ENCODE measurements around the gene GFOD1.

Gene GFOD1

DNA sequence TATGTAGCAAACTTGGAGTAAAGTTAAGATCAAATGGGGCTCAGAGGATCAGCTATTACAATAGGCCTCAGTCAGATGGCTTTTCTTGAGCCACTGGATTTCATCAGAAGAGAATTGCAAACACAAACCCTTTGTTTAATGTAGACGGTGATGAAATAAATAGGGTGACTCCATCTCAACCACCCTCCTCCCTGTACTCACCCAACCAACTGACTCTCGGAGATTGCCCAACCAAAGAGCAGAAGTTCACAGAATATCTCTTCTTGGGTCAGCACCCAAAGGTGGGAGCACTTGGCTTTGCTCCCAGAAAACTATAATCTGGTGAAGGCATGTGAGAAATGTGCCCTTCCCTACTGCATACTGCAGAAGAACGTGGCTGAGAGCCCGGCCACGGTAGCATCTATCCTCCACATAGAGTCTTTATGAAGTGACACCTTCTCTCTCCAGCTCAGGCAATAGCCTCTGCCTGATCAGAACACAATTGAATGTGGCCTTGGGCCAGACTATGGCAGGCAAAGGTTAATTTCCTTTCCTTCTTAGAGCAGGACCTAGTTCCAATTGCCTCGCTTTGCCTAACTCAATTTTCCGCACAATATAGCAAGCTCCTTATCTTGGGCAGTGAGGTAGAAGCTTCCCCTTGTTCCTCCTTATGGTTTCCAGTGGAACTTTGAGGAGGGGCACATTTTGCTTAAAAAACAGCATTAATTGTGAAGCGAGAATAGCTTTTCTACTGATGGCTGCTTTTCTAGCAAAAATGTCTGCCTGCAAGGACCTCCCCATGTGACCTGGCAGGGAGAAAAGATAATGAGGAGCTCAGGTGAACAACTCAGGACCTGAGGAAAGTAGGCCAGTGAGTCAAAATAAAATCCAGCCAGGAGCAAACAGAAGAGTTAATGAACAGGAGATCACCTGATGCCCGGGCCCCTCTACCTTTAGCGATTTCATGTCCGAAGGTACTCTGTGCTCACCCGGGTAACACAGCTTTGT, 79.4 kb downstream of the GFOD1 start:
- Histone ChIP-seq H3K4me3 (ENCODE audit: low read depth, low read length) (no peak overlapping the region), H3K27ac (ENCODE audit: low read depth, low read length) (no peak overlapping the region), H3K9me3 (ENCODE audit: control insufficient read depth, insufficient read depth, low read depth, low read length) (no peaks in the 10 kb centered on the region), H3K4me1 (ENCODE audit: control insufficient read depth, insufficient read depth, low read length) (peaks cover 13% of the 10 kb centered on the region; the same call in 1 of the 2 replicates), H3K36me3 (ENCODE audit: control insufficient read depth, insufficient read depth, low read length) (no peaks in the 10 kb centered on the region), H3K9ac (ENCODE audit: low read length) (no peak overlapping the region), H3K27me3 (ENCODE audit: control insufficient read depth, insufficient read depth, low read length) (no peaks in the 10 kb centered on the region)

- Histone ChIP-seq H3K9me3 (ENCODE audit: control insufficient read depth, insufficient read depth, low read depth, low read length) (no peaks in the 10 kb centered on the region), H3K27me3 (ENCODE audit: control insufficient read depth, insufficient read depth, low read length) (no peaks in the 10 kb centered on the region), H3K9ac (ENCODE audit: low read length) (no peak overlapping the region), H3K27ac (ENCODE audit: low read depth, low read length) (no peak overlapping the region), H3K4me3 (ENCODE audit: low read depth, low read length) (no peak overlapping the region), H3K36me3 (ENCODE audit: control insufficient read depth, insufficient read depth, low read length) (no peaks in the 10 kb centered on the region), H3K4me1 (ENCODE audit: control insufficient read depth, insufficient read depth, low read length) (peaks cover 7% of the 10 kb centered on the region; the same call in 1 of the 2 replicates)
Measured at GRCh38 chr6:13407368-13407708, 80.1 kb downstream of the GFOD1 start.

- Histone ChIP-seq H3K9me3 (ENCODE audit: control insufficient read depth, insufficient read depth, low read depth, low read length) (no peaks in the 10 kb centered on the region), H3K27ac (ENCODE audit: low read depth, low read length) (no peak overlapping the region), H3K4me3 (ENCODE audit: low read depth, low read length) (no peak overlapping the region), H3K36me3 (ENCODE audit: control insufficient read depth, insufficient read depth, low read length) (no peaks in the 10 kb centered on the region), H3K9ac (ENCODE audit: low read length) (no peak overlapping the region), H3K4me1 (ENCODE audit: control insufficient read depth, insufficient read depth, low read length) (peaks cover 7% of the 10 kb centered on the region; the same call in 1 of the 2 replicates), H3K27me3 (ENCODE audit: control insufficient read depth, insufficient read depth, low read length) (no peaks in the 10 kb centered on the region)
Measured at GRCh38 chr6:13406781-13407180, 80.6 kb downstream of the GFOD1 start.

GRCh38 chr6:13405961-13406477, 81.4 kb downstream of the GFOD1 start:
- H3K36me3 ChIP-seq (ENCODE audit: control insufficient read depth, insufficient read depth, low read length), result no peaks in the 10 kb centered on the region
- peaks cover 6% of the 10 kb centered on the region; the same call in 1 of the 2 replicates for H3K4me1 ChIP-seq (ENCODE audit: control insufficient read depth, insufficient read depth, low read length)
- no peak overlapping the region for H3K27ac ChIP-seq (ENCODE audit: low read depth, low read length)
- no peak overlapping the region for H3K9ac ChIP-seq (ENCODE audit: low read length)
- H3K4me3 ChIP-seq (ENCODE audit: low read depth, low read length), result no peak overlapping the region
- H3K27me3 ChIP-seq (ENCODE audit: control insufficient read depth, insufficient read depth, low read length), result no peaks in the 10 kb centered on the region
- H3K9me3 ChIP-seq (ENCODE audit: control insufficient read depth, insufficient read depth, low read depth, low read length), result no peaks in the 10 kb centered on the region

DNA sequence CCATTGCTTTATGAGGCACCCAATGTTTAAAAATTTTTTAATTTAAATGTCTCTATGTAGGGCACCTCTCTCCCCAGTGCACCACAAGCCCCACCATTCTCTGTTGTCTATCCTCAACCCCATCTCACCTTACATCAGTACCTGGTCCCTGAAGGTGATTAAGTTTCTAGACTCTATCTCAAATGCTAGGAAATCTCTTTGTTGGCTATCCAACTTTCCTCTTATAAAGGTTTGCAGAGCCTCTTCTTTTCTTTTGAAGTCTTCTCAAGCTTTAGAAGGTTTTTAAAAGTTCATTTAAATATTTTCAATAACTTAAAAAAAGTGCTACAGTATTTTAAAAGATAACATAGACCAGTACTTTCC, 82.5 kb downstream of the GFOD1 start:
- Histone ChIP-seq H3K27ac (ENCODE audit: low read depth, low read length) (no peak overlapping the region), H3K4me3 (ENCODE audit: low read depth, low read length) (no peak overlapping the region), H3K4me1 (ENCODE audit: control insufficient read depth, insufficient read depth, low read length) (no peaks in the 10 kb centered on the region; the same call in 1 of the 2 replicates)

DNA sequence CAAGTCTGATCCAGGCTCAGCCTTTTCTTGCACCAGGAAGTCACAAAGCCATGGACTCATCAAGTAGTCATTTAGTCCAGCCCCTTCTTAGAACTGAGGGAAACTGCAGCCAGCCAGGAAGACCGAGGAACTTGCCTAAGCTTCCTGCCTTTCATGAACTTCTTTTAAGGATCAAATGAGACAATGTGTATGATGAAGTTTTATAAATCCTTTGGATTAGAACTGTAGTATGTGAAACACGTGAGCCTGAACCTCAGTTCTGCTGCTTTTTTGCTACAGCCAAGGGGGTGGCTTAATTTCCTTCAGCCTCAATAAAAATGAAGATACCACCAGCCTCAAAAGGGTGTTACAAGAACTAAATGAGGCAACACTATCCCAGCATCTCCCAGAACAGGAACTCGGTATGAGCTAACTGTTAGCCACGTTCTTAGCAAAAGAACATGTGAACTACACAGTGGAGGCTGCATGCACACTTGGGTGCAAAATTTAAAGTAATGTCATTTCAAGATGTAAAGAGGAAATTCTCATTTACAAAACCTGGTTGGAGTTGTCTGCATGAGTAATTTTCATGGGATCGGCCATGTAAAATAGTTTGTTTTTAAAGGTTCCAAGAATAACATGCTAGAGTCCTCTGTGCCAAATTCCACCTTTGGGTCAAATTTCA, 83.0 kb downstream of the GFOD1 start:
- Histone ChIP-seq H3K9ac (ENCODE audit: low read length) (no peak overlapping the region), H3K4me1 (ENCODE audit: control insufficient read depth, insufficient read depth, low read length) (no peaks in the 10 kb centered on the region; the same call in 1 of the 2 replicates), H3K36me3 (ENCODE audit: control insufficient read depth, insufficient read depth, low read length) (no peaks in the 10 kb centered on the region), H3K27ac (ENCODE audit: low read depth, low read length) (no peak overlapping the region), H3K27me3 (ENCODE audit: control insufficient read depth, insufficient read depth, low read length) (no peaks in the 10 kb centered on the region), H3K4me3 (ENCODE audit: low read depth, low read length) (no peak overlapping the region), H3K9me3 (ENCODE audit: control insufficient read depth, insufficient read depth, low read depth, low read length) (no peaks in the 10 kb centered on the region)

More for the DNA sequence above, 82.5 kb downstream of the GFOD1 start:
- H3K27me3 ChIP-seq (ENCODE audit: control insufficient read depth, insufficient read depth, low read length), result no peaks in the 10 kb centered on the region
- H3K9me3 ChIP-seq (ENCODE audit: control insufficient read depth, insufficient read depth, low read depth, low read length), result no peaks in the 10 kb centered on the region
- H3K9ac ChIP-seq (ENCODE audit: low read length), result no peak overlapping the region
- H3K36me3 ChIP-seq (ENCODE audit: control insufficient read depth, insufficient read depth, low read length), result no peaks in the 10 kb centered on the region

DNA sequence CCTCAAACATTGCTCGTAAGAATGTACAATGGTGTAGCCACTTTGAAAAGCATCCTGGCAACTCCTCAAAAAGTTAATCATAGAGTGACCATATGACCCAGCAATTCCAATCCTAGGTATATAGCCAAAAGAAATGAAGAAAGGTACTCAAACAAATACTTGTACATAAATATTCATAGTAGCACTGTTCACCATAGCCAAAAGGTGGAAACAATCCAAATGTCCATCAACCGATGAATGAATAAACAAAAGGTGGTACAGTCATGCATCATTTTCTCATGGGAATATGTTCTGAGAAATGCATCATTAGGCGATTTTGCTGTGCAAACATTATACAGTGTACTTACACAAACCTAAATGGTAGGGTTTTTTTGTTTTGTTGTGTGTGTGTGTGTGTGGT, 84.7 kb downstream of the GFOD1 start:
- Histone ChIP-seq H3K36me3 (ENCODE audit: control insufficient read depth, insufficient read depth, low read length) (no peaks in the 10 kb centered on the region), H3K27ac (ENCODE audit: low read depth, low read length) (no peak overlapping the region), H3K4me1 (ENCODE audit: control insufficient read depth, insufficient read depth, low read length) (peaks cover 12% of the 10 kb centered on the region; the same call in 1 of the 2 replicates), H3K9me3 (ENCODE audit: control insufficient read depth, insufficient read depth, low read depth, low read length) (no peaks in the 10 kb centered on the region), H3K4me3 (ENCODE audit: low read depth, low read length) (no peak overlapping the region), H3K27me3 (ENCODE audit: control insufficient read depth, insufficient read depth, low read length) (no peaks in the 10 kb centered on the region), H3K9ac (ENCODE audit: low read length) (no peak overlapping the region)

GRCh38 chr6:13400772-13401171, 86.6 kb downstream of the GFOD1 start:
- Histone ChIP-seq H3K4me1 (ENCODE audit: control insufficient read depth, insufficient read depth, low read length) (peaks cover 12% of the 10 kb centered on the region; the same call in 1 of the 2 replicates), H3K4me3 (ENCODE audit: low read depth, low read length) (no peak overlapping the region), H3K9me3 (ENCODE audit: control insufficient read depth, insufficient read depth, low read depth, low read length) (no peaks in the 10 kb centered on the region), H3K27ac (ENCODE audit: low read depth, low read length) (no peak overlapping the region), H3K27me3 (ENCODE audit: control insufficient read depth, insufficient read depth, low read length) (no peaks in the 10 kb centered on the region), H3K9ac (ENCODE audit: low read length) (no peak overlapping the region), H3K36me3 (ENCODE audit: control insufficient read depth, insufficient read depth, low read length) (no peaks in the 10 kb centered on the region)

DNA sequence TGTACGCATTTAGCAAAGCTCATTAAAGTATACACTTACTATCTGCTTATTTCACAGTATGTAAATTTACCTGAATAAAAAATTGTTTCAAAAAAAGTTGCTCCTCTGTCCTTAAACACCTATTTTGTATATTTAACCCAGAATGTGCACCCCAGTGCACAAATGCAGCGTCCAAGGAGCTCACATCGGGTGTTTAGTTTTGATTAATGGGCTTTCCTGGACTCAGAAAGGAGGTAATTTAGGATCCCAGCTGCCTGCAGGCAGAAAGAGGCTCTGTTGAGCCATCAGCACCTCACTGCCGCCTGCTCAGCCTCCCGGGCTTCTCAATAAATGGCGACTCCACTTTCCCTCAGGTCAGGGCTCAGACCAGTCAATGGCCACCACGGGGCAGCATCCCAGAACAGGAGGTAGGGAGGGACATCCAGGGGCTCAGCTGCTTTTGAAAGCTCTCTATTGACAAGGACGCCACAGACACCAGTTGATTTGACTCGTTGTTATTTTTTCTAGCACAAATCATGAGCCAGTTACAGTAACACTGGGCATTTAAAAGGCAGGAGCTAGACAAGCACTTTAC, 88.9 kb downstream of the GFOD1 start:
- peaks cover 18% of the 10 kb centered on the region; the same call in 1 of the 2 replicates for H3K4me1 ChIP-seq (ENCODE audit: control insufficient read depth, insufficient read depth, low read length)
- H3K9me3 ChIP-seq (ENCODE audit: control insufficient read depth, insufficient read depth, low read depth, low read length), result no peaks in the 10 kb centered on the region
- H3K9ac ChIP-seq (ENCODE audit: low read length), result no peak overlapping the region
- no peak overlapping the region for H3K27ac ChIP-seq (ENCODE audit: low read depth, low read length)
- no peaks in the 10 kb centered on the region for H3K36me3 ChIP-seq (ENCODE audit: control insufficient read depth, insufficient read depth, low read length)
- no peaks in the 10 kb centered on the region for H3K27me3 ChIP-seq (ENCODE audit: control insufficient read depth, insufficient read depth, low read length)
- H3K4me3 ChIP-seq (ENCODE audit: low read depth, low read length), result no peak overlapping the region

GRCh38 chr6:13398069-13398381, 89.4 kb downstream of the GFOD1 start:
- Histone ChIP-seq H3K9me3 (ENCODE audit: control insufficient read depth, insufficient read depth, low read depth, low read length) (no peaks in the 10 kb centered on the region), H3K4me3 (ENCODE audit: low read depth, low read length) (no peak overlapping the region), H3K4me1 (ENCODE audit: control insufficient read depth, insufficient read depth, low read length) (peaks cover 18% of the 10 kb centered on the region; the same call in 1 of the 2 replicates), H3K27ac (ENCODE audit: low read depth, low read length) (no peak overlapping the region), H3K9ac (ENCODE audit: low read length) (no peak overlapping the region), H3K36me3 (ENCODE audit: control insufficient read depth, insufficient read depth, low read length) (no peaks in the 10 kb centered on the region), H3K27me3 (ENCODE audit: control insufficient read depth, insufficient read depth, low read length) (no peaks in the 10 kb centered on the region)
